Karpas-422 (cell line): ENCODE measurements around the gene FAM83E. TPM values are rescaled to one million over a fixed set of nuclear protein-coding genes. Genes with fewer than 3 reads are reported as not detected.
A peak's percentile ranks its signal among the peaks of the same experiment; 100 is the strongest.

Source experiments
- DNase-seq: peaks from one replicate; pipeline ENCODE4 v3.0.0-alpha.2; 2015
- H2AFZ ChIP-seq: fragments of 200-600 bp; sonication (generic); 2 replicates; pipeline ENCODE4 v1.6.1; 2014; ENCODE audit warnings: antibody characterized with exemption, low read length, mixed read lengths
- H3K27ac ChIP-seq: fragments of 200-600 bp; sonication (generic); 2 replicates; pipeline ENCODE4 v1.5.1; 2014; ENCODE audit warnings: mild to moderate bottlenecking, low read length, moderate library complexity
- H3K27me3 ChIP-seq: fragments of 200-600 bp; sonication (generic); 2 replicates; pipeline ENCODE4 v1.6.1; 2014; ENCODE audit warnings: low read length, mixed read lengths
- H3K36me3 ChIP-seq: fragments of 200-600 bp; sonication (generic); 2 replicates; pipeline ENCODE4 v1.6.1; 2014; ENCODE audit warnings: low read length, mixed read lengths; ENCODE audit not compliant: insufficient read depth
- H3K4me1 ChIP-seq: fragments of 200-600 bp; sonication (generic); 2 replicates; pipeline ENCODE4 v1.6.1; 2014; ENCODE audit warnings: mild to moderate bottlenecking, low read length, mixed read lengths
- H3K4me2 ChIP-seq: fragments of 200-600 bp; sonication (generic); 2 replicates; pipeline ENCODE4 v1.6.1; 2014; ENCODE audit warnings: low read length, low read depth, mild to moderate bottlenecking; ENCODE audit not compliant: poor library complexity, severe bottlenecking
- H3K4me3 ChIP-seq: fragments of 200-600 bp; sonication (generic); 2 replicates; pipeline ENCODE4 v1.5.1; 2014; ENCODE audit warnings: mild to moderate bottlenecking, antibody characterized with exemption, low read length, mixed read lengths
- H3K79me2 ChIP-seq: fragments of 200-600 bp; sonication (generic); 2 replicates; pipeline ENCODE4 v1.6.1; 2014; ENCODE audit warnings: mild to moderate bottlenecking, low read length, mixed read lengths
- H3K9ac ChIP-seq: fragments of 200-600 bp; sonication (generic); 2 replicates; pipeline ENCODE4 v1.6.0; 2014; ENCODE audit warnings: low read length
- H3K9me2 ChIP-seq: fragments of 200-600 bp; sonication (generic), shearing (Covaris generic); replicated peaks from 2 replicates; pipeline ENCODE4 v1.6.0; 2014; ENCODE audit warnings: mild to moderate bottlenecking, low read length, moderate library complexity; ENCODE audit not compliant: insufficient read depth
- H3K9me3 ChIP-seq: fragments of 300-700, 200-600 bp; sonication (generic); 2 replicates; pipeline ENCODE4 v1.6.1; 2014; ENCODE audit warnings: low read length, mixed read lengths
- H4K20me1 ChIP-seq: fragments of 200-600 bp; sonication (generic); 2 replicates; pipeline ENCODE4 v1.6.1; 2014; ENCODE audit warnings: mild to moderate bottlenecking, antibody characterized with exemption, low read length, low read depth; ENCODE audit not compliant: insufficient read depth
- total RNA-seq: library from RNA; depleted of rRNA; stranded (reverse); fragments of >200 nt; shearing (Covaris generic); gene quantifications from 2 replicates; pipeline ENCODE4 v1.2.3, GENCODE V29; 2014; ENCODE audit warnings: low replicate concordance

Gene FAM83E
- total RNA-seq, 1 experiment from 2014 or later: 1.2 TPM

DNA sequence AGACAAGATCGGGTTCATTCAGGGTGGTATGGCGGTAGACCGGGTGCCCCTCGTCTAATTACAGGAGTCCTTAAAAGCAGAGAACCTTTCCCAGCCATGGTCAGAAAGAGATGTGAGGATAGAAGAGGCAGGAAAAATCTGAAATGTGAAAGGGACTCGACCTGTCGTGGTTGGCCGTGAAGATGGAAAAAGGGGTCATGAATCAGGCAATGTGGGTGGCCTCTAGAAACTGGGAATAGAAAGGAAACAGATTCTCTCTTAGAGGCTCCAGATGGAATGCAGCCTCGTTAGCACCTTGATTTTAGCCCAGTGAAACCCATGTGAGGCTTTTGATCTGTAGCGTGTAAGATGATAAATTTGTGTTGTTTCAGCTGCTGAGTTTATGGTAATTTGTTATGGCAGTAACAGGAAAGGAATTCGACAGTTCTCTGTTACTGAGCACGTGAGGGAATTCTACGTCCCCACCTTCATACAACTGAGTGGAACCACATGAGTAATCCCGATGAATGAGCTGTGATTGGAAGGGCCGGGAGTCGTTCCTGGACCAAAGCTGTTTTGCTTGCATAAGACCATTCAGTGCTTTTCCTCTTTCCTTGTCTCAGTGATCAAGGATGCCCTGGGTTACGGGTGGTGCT, 42.1 kb upstream of the FAM83E start:
- no peaks in the 10 kb centered on the region for H3K79me2 ChIP-seq
- H3K4me2 ChIP-seq: no peak overlapping the region
- H3K27me3 ChIP-seq: no peaks in the 10 kb centered on the region
- no peaks in the 10 kb centered on the region for H4K20me1 ChIP-seq
- H3K9me2 ChIP-seq: no peaks in the 10 kb centered on the region
- H2AFZ ChIP-seq: no peak overlapping the region
- no peak overlapping the region for H3K27ac ChIP-seq
- peaks cover 5% of the 10 kb centered on the region for H3K4me1 ChIP-seq
- H3K9ac ChIP-seq: no peak overlapping the region
- DNase-seq: no peak
- no peaks in the 10 kb centered on the region for H3K9me3 ChIP-seq
- H3K36me3 ChIP-seq: no peaks in the 10 kb centered on the region
- no peak overlapping the region for H3K4me3 ChIP-seq

DNA sequence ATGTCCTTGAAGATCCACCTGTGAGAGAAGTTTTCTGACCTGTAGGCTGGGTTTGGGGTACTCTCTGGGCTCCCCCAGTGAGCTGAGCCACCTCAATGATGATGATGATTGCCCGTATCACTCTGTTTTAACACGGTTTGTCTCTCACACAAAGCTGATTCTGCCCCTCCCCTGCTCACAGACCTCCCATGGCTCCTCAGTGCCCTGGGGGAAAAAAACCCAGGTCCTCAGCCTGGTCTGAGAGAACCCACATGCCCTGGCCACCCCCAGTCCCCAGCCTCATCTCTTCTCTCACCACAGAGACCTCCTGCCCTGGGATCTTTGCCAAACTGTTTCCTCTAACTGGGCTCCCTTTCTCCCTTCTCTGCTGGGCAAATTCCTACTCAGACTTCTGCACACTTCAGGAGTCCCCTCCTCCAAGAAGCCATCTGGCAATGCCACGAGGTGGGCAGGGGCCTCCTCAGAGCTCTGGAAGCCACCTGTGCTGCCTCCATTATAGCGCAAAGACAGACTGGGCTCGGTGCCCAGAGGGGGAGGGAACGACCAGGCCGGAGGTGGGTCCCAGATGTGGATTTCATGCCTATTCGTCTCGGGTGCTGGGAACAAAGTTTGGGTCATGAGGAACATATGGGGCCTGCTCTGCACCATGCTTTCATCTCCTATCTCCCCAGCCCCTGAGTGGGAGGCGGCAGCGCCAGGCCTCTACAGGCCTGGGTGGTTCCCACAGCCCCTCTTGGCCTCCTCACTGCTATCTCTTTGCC, 39.6 kb upstream of the FAM83E start:
- no peak for DNase-seq
- Histone ChIP-seq H3K4me2 (no peak overlapping the region), H3K9ac (no peak overlapping the region)

DNA sequence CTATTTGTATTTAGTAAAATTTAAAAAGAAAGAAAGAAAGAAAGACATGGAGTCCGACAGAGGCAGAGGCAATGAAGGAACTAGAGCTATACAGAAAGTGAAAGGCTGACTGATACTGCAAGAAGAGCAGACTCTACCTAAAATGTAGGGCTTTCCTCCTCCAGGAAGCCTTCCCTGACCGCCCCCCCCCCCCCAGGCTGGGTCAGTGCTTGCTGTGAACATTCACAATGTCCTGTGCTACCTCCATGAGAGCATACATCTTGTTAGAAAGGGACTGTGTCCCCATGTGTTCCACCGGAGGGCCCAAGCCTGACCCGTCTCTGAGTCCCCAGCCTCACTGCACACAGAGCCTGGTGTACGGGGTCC, 36.8 kb upstream of the FAM83E start:
- H3K27ac ChIP-seq: no peak overlapping the region

More for the DNA sequence above, 39.6 kb upstream of the FAM83E start:
- Histone ChIP-seq H3K4me1 (no peaks in the 10 kb centered on the region), H3K79me2 (no peaks in the 10 kb centered on the region), H3K36me3 (no peaks in the 10 kb centered on the region), H3K27me3 (no peaks in the 10 kb centered on the region), H3K9me3 (no peaks in the 10 kb centered on the region), H3K27ac (no peak overlapping the region), H2AFZ (no peak overlapping the region), H3K4me3 (no peak overlapping the region), H3K9me2 (no peaks in the 10 kb centered on the region), H4K20me1 (no peaks in the 10 kb centered on the region)

DNA sequence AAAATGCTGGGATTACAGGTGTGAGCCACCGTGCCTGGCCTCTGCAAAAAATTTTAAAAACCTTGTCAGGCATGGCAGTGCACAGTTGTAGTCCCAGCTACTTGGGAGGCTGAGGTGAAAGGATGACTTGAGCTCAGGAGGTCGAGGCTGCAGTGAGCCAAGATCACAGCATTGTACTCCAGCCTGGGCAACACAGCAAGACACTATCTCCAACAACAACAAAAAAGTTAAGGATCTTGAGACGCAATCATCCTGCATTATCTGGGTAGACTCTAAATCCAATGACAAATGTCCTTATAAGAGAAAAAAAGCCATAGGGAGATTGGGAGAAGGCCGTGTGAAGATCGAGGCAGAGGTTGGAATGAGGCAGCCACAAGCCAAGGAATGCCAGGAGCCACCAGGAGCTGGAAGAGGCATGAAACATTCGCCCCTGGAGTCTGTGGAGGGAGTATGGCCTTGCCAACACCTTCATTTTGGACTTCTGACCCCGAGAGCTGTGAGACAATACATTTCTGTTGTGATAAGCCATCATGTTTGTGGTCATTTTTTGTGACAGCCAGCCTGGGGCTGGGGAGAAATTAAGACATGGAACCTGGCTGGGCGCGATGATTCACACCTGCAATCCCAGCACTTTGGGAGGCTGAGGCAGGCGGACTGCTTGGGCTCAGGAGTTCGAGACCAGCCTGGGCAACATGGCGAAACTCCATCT, 36.3 kb upstream of the FAM83E start:
- H3K27ac ChIP-seq: no peak overlapping the region
- no peaks in the 10 kb centered on the region for H3K36me3 ChIP-seq
- no peaks in the 10 kb centered on the region for H3K9me3 ChIP-seq
- H3K4me1 ChIP-seq: peaks cover 3% of the 10 kb centered on the region
- no peak overlapping the region for H3K4me3 ChIP-seq
- H3K4me2 ChIP-seq: no peak overlapping the region
- H2AFZ ChIP-seq: no peak overlapping the region
- no peak overlapping the region for H3K9ac ChIP-seq
- H3K27me3 ChIP-seq: no peaks in the 10 kb centered on the region
- H3K9me2 ChIP-seq: no peaks in the 10 kb centered on the region
- no peak for DNase-seq
- no peaks in the 10 kb centered on the region for H4K20me1 ChIP-seq
- no peaks in the 10 kb centered on the region for H3K79me2 ChIP-seq

More for the DNA sequence above, 36.8 kb upstream of the FAM83E start:
- Histone ChIP-seq H3K4me1 (no peaks in the 10 kb centered on the region), H3K9ac (no peak overlapping the region), H3K9me2 (no peaks in the 10 kb centered on the region), H3K79me2 (no peaks in the 10 kb centered on the region), H3K36me3 (no peaks in the 10 kb centered on the region), H3K27me3 (no peaks in the 10 kb centered on the region), H3K9me3 (no peaks in the 10 kb centered on the region), H3K4me2 (no peak overlapping the region), H4K20me1 (no peaks in the 10 kb centered on the region), H3K4me3 (no peak overlapping the region), H2AFZ (no peak overlapping the region)
- no peak for DNase-seq

DNA sequence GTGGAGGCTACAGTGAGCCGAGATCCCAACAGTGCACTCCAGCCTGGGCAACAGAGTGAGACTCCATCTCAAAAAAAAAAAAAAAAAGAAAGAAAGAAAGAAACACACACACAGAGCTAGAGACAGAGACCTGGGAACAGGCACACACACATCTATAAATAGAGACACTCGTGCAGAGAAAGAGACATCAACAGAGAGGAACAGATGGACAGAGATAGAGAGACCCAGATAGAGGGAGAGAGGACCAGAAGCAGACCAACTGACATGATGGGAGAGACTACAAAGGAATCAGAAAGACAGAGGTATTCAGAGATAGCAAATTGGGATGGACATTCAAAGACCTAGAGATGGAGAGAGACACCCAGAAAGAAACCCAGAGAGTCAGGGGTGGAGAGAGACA, 33.3 kb upstream of the FAM83E start:
- DNase-seq: no peak
- no peak overlapping the region for H3K4me3 ChIP-seq
- no peaks in the 10 kb centered on the region for H4K20me1 ChIP-seq
- H3K9ac ChIP-seq: no peak overlapping the region
- H3K9me3 ChIP-seq: no peaks in the 10 kb centered on the region
- no peak overlapping the region for H2AFZ ChIP-seq
- no peaks in the 10 kb centered on the region for H3K36me3 ChIP-seq
- H3K9me2 ChIP-seq: no peaks in the 10 kb centered on the region
- H3K27me3 ChIP-seq: no peaks in the 10 kb centered on the region
- H3K4me1 ChIP-seq: peaks cover 14% of the 10 kb centered on the region
- H3K4me2 ChIP-seq: no peak overlapping the region
- no peak overlapping the region for H3K27ac ChIP-seq
- no peaks in the 10 kb centered on the region for H3K79me2 ChIP-seq

DNA sequence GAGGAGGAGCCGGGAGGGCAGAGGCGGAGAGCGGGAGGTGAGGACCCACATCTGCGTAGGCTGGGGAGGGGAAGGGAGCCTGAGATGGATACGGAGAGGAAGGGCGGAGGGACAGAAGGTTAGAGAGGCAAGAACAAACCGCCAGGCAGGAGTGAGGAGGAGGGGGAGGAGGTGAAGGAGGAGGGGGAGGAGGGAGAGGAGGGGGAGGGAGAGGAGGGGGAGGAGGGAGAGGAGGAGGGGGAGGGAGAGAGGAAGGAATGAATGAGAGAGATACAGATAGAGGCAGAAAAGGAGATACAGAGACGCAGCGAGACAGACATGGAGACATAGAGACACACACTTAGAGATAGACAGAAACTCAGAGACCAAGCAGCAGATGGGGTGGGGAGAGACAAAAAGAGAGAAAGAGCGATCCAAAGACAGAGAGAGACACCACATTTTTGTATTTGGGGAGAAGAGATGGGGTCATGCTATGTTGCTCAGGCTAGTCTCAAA, 31.9 kb upstream of the FAM83E start:
- Histone ChIP-seq H3K4me1 (peaks cover 14% of the 10 kb centered on the region), H3K27me3 (no peaks in the 10 kb centered on the region), H3K9ac (no peak overlapping the region), H3K36me3 (no peaks in the 10 kb centered on the region), H2AFZ (no peak overlapping the region), H4K20me1 (no peaks in the 10 kb centered on the region), H3K9me2 (no peaks in the 10 kb centered on the region), H3K4me2 (peak overlapping the region; percentile 74), H3K9me3 (no peaks in the 10 kb centered on the region), H3K79me2 (no peaks in the 10 kb centered on the region), H3K4me3 (no peak overlapping the region; the same call in 1 of the 2 replicates), H3K27ac (no peak overlapping the region)
- DNase-seq: no peak

DNA sequence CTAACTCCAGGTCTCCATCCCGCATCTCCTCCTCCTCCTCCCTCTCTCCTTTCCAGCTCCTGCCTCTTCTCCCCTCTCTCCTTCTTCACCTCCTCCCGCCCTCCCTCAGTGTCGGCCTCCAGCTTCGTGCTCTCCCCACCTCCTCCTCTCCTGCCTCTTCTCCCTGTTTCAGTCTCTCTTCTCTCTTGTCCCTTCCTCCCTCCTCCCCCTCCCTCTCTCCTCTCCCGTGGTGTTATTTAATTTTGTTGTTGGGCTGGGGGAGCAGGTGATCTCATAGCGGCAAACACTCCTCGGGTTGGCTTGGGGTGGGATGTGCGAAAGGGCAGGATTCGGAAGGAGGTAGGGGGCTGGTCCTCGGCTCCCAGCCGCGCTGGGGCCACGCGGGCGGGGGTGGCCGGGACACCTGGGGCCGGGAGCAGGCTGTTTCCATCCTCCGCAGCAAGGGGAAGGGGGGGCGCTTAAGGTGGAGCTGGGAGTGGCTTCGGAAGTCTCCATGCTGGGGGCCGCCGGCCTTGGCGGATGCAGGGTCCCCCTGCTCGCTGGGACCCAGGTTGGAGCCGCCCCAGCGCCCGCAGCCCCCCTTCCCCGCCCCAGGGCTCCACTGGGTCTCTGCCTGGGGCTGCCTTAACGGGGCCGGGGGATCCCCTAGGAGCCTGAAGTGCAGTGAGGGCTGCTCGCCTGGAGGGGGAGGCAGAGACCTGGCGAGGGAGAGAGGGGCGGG, 31.3 kb upstream of the FAM83E start, which contains the start of gene CA11:
CA11 (minus strand) TSS at position 187 of the 721 bp plus-strand sequence. CDS start 555 bp downstream, outside the sequence.
- Histone ChIP-seq H3K9me2 (no peaks in the 10 kb centered on the region), H3K4me1 (peaks cover 14% of the 10 kb centered on the region)

More for the DNA sequence above, 31.3 kb upstream of the FAM83E start, which contains the start of gene CA11:
- Histone ChIP-seq H3K4me2 (peak within 1 kb of the TSS; percentile 74), H3K4me3 (peak within 1 kb of the TSS; percentile 61; the same call in 1 of the 2 replicates), H3K27me3 (no peaks in the 10 kb centered on the region), H3K36me3 (no peaks in the 10 kb centered on the region), H2AFZ (peak within 1 kb of the TSS; percentile 78; the same call in 1 of the 2 replicates), H3K27ac (no peak within 1 kb of the TSS), H3K9me3 (no peaks in the 10 kb centered on the region), H4K20me1 (no peaks in the 10 kb centered on the region), H3K9ac (peak within 1 kb of the TSS; percentile 59), H3K79me2 (no peaks in the 10 kb centered on the region)
- peak; percentile 95 for DNase-seq
